OCI-M1 (cell line): Measurements from ENCODE around the gene DAZ3.
"Not testable (repeated sequence)": the region's sequence is repeated elsewhere in the genome, so short reads cannot be mapped to it uniquely, and the experiment has no call there.

Source experiments
- DNase-seq: peaks from one replicate; lab custom pipeline; 2025; lab: John Stamatoyannopoulos, UW

The DAZ3 gene, protein sequence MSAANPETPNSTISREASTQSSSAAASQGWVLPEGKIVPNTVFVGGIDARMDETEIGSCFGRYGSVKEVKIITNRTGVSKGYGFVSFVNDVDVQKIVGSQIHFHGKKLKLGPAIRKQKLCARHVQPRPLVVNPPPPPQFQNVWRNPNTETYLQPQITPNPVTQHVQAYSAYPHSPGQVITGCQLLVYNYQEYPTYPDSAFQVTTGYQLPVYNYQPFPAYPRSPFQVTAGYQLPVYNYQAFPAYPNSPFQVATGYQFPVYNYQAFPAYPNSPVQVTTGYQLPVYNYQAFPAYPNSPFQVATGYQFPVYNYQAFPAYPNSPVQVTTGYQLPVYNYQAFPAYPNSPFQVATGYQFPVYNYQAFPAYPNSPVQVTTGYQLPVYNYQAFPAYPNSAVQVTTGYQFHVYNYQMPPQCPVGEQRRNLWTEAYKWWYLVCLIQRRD

DNA sequence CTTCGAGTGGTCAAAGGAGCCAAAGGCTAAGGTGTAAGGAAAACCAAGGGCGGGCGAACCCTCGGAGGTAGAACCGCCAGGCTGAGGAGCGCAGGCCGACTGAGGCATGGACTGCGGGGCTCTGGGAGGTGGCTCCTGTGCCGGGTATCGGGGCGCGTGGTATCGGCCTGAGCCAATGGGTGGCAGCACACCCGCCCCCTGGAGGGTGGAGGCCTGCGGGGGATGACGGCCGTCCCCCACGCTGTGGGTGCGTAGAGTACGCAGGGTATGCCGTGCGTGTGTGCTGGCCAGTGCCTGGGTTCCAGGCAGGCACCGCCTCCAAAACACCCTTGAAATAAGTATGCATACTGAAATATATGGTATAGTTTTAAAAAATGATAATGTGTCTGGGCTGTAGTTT is at the start of gene DAZ3:
Gene DAZ3, minus strand, starts transcription at position 101 of the 400 bp plus-strand sequence. CDS start 208 bp downstream, outside the sequence.
- not testable (repeated sequence) for DNase-seq

DNA sequence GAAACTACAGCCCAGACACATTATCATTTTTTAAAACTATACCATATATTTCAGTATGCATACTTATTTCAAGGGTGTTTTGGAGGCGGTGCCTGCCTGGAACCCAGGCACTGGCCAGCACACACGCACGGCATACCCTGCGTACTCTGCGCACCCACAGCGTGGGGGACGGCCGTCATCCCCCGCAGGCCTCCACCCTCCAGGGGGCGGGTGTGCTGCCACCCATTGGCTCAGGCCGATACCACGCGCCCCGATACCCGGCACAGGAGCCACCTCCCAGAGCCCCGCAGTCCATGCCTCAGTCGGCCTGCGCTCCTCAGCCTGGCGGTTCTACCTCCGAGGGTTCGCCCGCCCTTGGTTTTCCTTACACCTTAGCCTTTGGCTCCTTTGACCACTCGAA is 20.4 kb upstream of the DAZ3 start, which contains the start of gene DAZ4:
Gene DAZ4, plus strand, starts transcription at position 301 of the 400 bp plus-strand sequence. CDS start 208 bp downstream, outside the sequence.
- DNase-seq = not testable (repeated sequence)

DNA sequence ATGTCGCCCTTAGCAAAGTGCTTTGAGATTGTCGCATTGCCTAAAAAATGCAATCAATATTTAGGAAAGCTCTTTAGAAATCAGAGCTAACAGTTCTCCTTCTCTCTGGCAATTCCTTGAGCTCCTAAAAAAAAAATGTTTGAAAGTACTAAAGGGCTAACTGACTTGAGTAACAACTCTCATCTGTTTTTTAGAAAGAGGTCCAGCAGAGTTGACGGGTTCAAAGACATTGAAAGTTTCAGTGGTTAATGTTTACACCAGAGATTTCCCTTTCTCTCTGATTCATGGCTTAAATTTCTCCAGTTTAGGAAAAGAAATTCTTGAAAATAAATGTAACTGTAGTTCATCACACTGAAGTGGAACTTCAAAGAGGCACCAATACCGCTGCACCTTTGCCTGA is 11.9 kb upstream of the DAZ3 start:
- not testable (repeated sequence) for DNase-seq

DNA sequence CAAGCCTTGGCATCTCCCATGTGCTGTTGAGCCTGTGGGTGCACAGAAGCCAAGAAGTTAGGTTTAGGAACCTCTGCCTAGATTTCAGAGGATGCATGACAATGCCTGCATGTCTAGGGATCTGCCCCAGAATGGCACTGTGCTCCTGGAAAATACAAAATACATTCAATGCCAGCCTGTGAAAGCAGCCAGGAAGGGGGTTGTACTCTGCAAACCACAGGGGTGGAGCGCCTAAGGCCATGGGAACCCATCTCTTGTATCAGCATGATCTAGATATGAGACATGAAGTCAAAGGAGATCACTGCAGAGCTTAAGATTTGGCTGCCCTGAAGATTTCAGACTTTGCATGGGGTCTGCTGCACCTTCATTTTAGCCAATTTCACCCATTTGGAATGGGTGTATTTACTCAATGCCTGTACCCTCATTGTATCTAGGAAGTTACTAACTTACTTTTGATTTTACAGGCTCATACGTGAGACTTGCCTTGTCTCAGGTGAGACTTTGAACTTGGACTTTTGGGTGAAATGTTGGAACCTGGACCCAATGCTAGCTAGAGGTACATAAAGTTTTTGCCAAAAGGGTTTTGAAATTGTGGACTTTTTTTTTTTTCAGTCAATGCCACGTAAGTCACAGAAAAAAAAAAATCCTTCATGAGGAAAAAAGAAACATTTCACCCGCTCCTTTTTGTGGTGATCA is 11.1 kb upstream of the DAZ3 start:
- not testable (repeated sequence) for DNase-seq

DNA sequence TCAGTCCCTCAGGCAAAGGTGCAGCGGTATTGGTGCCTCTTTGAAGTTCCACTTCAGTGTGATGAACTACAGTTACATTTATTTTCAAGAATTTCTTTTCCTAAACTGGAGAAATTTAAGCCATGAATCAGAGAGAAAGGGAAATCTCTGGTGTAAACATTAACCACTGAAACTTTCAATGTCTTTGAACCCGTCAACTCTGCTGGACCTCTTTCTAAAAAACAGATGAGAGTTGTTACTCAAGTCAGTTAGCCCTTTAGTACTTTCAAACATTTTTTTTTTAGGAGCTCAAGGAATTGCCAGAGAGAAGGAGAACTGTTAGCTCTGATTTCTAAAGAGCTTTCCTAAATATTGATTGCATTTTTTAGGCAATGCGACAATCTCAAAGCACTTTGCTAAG is 8.6 kb upstream of the DAZ3 start:
- not testable (repeated sequence) for DNase-seq
